AG09319 (cell line): ENCODE measurements around the gene NFE2.

ENCODE experiments used
- DNase-seq: peaks from one replicate; pipeline ENCODE4 v3.0.0-alpha.2; 2010; ENCODE audit warnings: low read depth; ENCODE audit errors: extremely low read depth
- CTCF ChIP-seq: IDR thresholded peaks from 2 replicates; pipeline ENCODE4 v1.5.1; 2011; ENCODE audit warnings: low read depth, mild to moderate bottlenecking, inconsistent platforms, low read length, moderate library complexity

Gene NFE2

GRCh38 chr12:54304187-54304810 lies 3.5 kb upstream of the NFE2 start:
- TF ChIP-seq CTCF = no peak
- no peak for DNase-seq

GRCh38 chr12:54303640-54304039 lies 2.8 kb upstream of the NFE2 start:
- DNase-seq = no peak
- no peak for TF ChIP-seq CTCF

GRCh38 chr12:54301428-54302048 lies 723 bp upstream of the NFE2 start:
- TF ChIP-seq CTCF = no peak
- DNase-seq = no peak

- DNase-seq = no peak
- TF ChIP-seq CTCF = no peak
Measured at GRCh38 chr12:54300225-54300731, 537 bp downstream of the NFE2 start.

GRCh38 chr12:54299515-54300224 lies 1.1 kb downstream of the NFE2 start:
- no peak for DNase-seq
- TF ChIP-seq CTCF = no peak

- no peak for TF ChIP-seq CTCF
Measured at GRCh38 chr12:54298904-54299303, 1.9 kb downstream of the NFE2 start.

More at GRCh38 chr12:54298904-54299303, 1.9 kb downstream of the NFE2 start:
- no peak for DNase-seq
